Heart right ventricle (tissue), 16 donors: ENCODE measurements around the gene CHEK1. TPM values are rescaled to one million over a fixed set of nuclear protein-coding genes. Genes with fewer than 3 reads are reported as not detected.

Experiments
- ATAC-seq, 8 donors: fragments of 200-7000 bp; cut with Tn5 transposase; one replicate each; pipeline ENCODE4 v1.9.1; 2020; ENCODE audit warnings: mild to moderate bottlenecking in 8 of 8, moderate library complexity in 8 of 8, moderate number of reproducible peaks in 1 of 8
- DNase-seq, 2 donors: peaks; one replicate each; pipeline ENCODE4 v3.0.0-alpha.2; 2020
- H3K27ac ChIP-seq, 10 donors: fragments of 200-600 bp; sonication (generic) in 2 of 10; one replicate each; pipeline versions ENCODE4 v1.5.0 to v1.8.0; 2020 to 2022; ENCODE audit warnings: mild to moderate bottlenecking in 3 of 10
- H3K27me3 ChIP-seq, 7 donors: fragments of 200-600 bp; one replicate each; pipeline ENCODE4 v1.8.0; 2021 to 2022; ENCODE audit warnings: mild to moderate bottlenecking in 2 of 7
- H3K36me3 ChIP-seq, 9 donors: fragments of 200-600 bp; sonication (generic) in 1 of 9; one replicate each; pipeline versions ENCODE4 v1.5.0 to v1.8.0; 2020 to 2022; ENCODE audit warnings: mild to moderate bottlenecking in 2 of 9
- H3K4me1 ChIP-seq, 9 donors: fragments of 200-600 bp; sonication (generic) in 1 of 9; one replicate each; pipeline versions ENCODE4 v1.5.0 to v1.8.0; 2020 to 2022; ENCODE audit warnings: mild to moderate bottlenecking in 4 of 9
- H3K4me3 ChIP-seq, 10 donors: fragments of 200-600 bp; sonication (generic) in 2 of 10; one replicate each; pipeline versions ENCODE4 v1.5.0 to v1.8.0; 2020 to 2022; ENCODE audit warnings: mild to moderate bottlenecking in 7 of 10, moderate library complexity in 2 of 10
- H3K9me3 ChIP-seq, 11 donors: fragments of 200-600 bp in 10 of 11; sonication (generic) in 2 of 11; one replicate each; pipeline versions ENCODE4 v1.5.0 to v1.8.0; 2013 to 2022; ENCODE audit warnings: mild to moderate bottlenecking in 2 of 11, control low read depth in 1 of 11, moderate library complexity in 1 of 11
- CTCF ChIP-seq, 9 donors: fragments of 200-600 bp; sonication (generic) in 2 of 9; IDR thresholded peaks; one replicate each; pipeline versions ENCODE4 v1.5.0 to v1.8.0; 2021 to 2022; ENCODE audit warnings: antibody characterized with exemption in 9 of 9, mild to moderate bottlenecking in 5 of 9, moderate library complexity in 1 of 9
- WGBS, 2 donors: extraction: QIAGEN DNeasy Blood & Tissue Kit; methylation state at CpG; one replicate each; pipeline ENCODE4 v1.1.7; 2013; ENCODE audit warnings: inconsistent platforms in 1 of 2; 5-methylcytosine and 5-hydroxymethylcytosine counted together
- intact Hi-C, 10 donors: fragments of 100-400 bp; cut with DNase I; formaldehyde crosslinking; loops; one replicate each; pipeline versions ENCODE4 v1.11.1 to v1.14.2; 2022
- polyA plus RNA-seq, 2 donors: library from polyadenylated mRNA; stranded (reverse); fragments of 200-250 nt; gene quantifications; one replicate each; pipeline ENCODE4 v1.2.3, GENCODE V29; 2013
- total RNA-seq, 10 donors: library from RNA; stranded (reverse); fragmentation: NEBNext Ultra II Directional in 3 of 10; extraction: Animal tissue kit (Norgen Biotek cat#: 25700) in 3 of 10; gene quantifications; one replicate each; pipeline versions ENCODE4 v1.2.1 to v1.2.4, GENCODE V29; 2021 to 2023
- donor health status: Arrhythmogenic right ventricular cardiomyopathy.
- donor health status: ischemic (EF 13 %, LVEDD 7.1; RV severe dilation, severe dysfunction).
- donor health status: healthy with polysubstance abuse.
- donor health status: DM: no; HTN: yes; CAD: no.
- donor health status: DM: no; HTN: no; CAD: no.
- donor health status: ischemic (EF 25% LVEDD 6.9; RV normal size, moderate dysfunction).
- donor health status: ischemic (EF 25% LVEDD 5.7; RV mildly dilated, moderate dysfunction).
- donor health status: healthy.
- donor health status: DM: yes; HTN: yes; CAD: no.
- donor health status: Ischemic cardiomyopathy.
- donor health status: ischemic (EF 35%, LVEDD 5.7; RV mildly dilated, moderate dysfunction).
- donor health status: nonischemic (EF 11% LVEDD 7.7; RV severe dilation, severe dysfunction).
- donor health status: DM: yes; HTN: yes; CAD: no.
- donor health status: PGD.
- donor health status: ischemic (EF 29% LVEDD 5.4; RV normal size, mild dysfunction).
- donor health status: nonischemic (EF 23%, LVEDD 6.1; RV moderate dilation, normal function).

Gene CHEK1
- total and polyA plus RNA-seq, 12 donors, result 0.64 to 3.8 (median 1.2) TPM

GRCh38 chr11:125627236-125627910 lies 2.4 kb downstream of the CHEK1 start:
- DNase-seq, result no peak
- H3K27ac ChIP-seq, result no peak overlapping the region
- no peaks in the 10 kb centered on the region for H3K27me3 ChIP-seq
- WGBS, 2 donors, result 68 to 72% methylated on average over 7 of the region's 7 CpGs
- intact Hi-C loops, result loop anchor here in 7 of 10 donors (5.0 to 10.0 kb wide), 8 partner anchors 35 to 580 kb away; partner anchors contain the start of genes HYLS1 (in 3 of the 7), EI24 (in 1 of the 7), FEZ1 (in 1 of the 7) and STT3A (in 1 of the 7)
- peaks cover 0 to 21% (median 0%) of the 10 kb centered on the region in 9 donors for H3K36me3 ChIP-seq
- no peaks in the 10 kb centered on the region for H3K9me3 ChIP-seq
- H3K4me1 ChIP-seq, result peaks cover 0 to 25% (median 20%) of the 10 kb centered on the region in 9 donors
- ATAC-seq, result no peak
- H3K4me3 ChIP-seq, result peak overlapping the region in 1 of 10 donors; percentile 79
- no peak for TF ChIP-seq CTCF (IDR thresholded peaks at IDR 0.05)

GRCh38 chr11:125637840-125638239 lies 12.9 kb downstream of the CHEK1 start:
- peaks cover 0 to 46% (median 0%) of the 10 kb centered on the region in 9 donors for H3K36me3 ChIP-seq
- H3K9me3 ChIP-seq, result no peaks in the 10 kb centered on the region
- intact Hi-C loops, result no loop called here
- no peak for ATAC-seq
- no peak for TF ChIP-seq CTCF (IDR thresholded peaks at IDR 0.05)
- H3K4me3 ChIP-seq, result no peak overlapping the region
- H3K4me1 ChIP-seq, result no peaks in the 10 kb centered on the region
- H3K27me3 ChIP-seq, result no peaks in the 10 kb centered on the region
- DNase-seq, result no peak
- WGBS, 2 donors, result 87 to 94% methylated on average over 3 of the region's 3 CpGs
- H3K27ac ChIP-seq, result no peak overlapping the region

GRCh38 chr11:125638315-125638714 lies 13.4 kb downstream of the CHEK1 start:
- ATAC-seq (no peak), DNase-seq (no peak)
- WGBS, 2 donors, result 77 to 79% methylated on average over 1 of the region's 1 CpG
- Histone ChIP-seq H3K9me3 (no peaks in the 10 kb centered on the region), H3K27me3 (no peaks in the 10 kb centered on the region), H3K4me1 (no peaks in the 10 kb centered on the region), H3K27ac (no peak overlapping the region), H3K36me3 (peaks cover 0 to 44% (median 0%) of the 10 kb centered on the region in 9 donors), H3K4me3 (no peak overlapping the region)
- intact Hi-C loops, result no loop called here
- TF ChIP-seq CTCF (IDR thresholded peaks at IDR 0.05), result no peak

- TF ChIP-seq CTCF (IDR thresholded peaks at IDR 0.05), result no peak
- no peak for DNase-seq
- Histone ChIP-seq H3K27me3 (no peaks in the 10 kb centered on the region), H3K4me3 (no peak overlapping the region), H3K27ac (no peak overlapping the region), H3K9me3 (no peaks in the 10 kb centered on the region), H3K4me1 (no peaks in the 10 kb centered on the region), H3K36me3 (peaks cover 0 to 35% (median 0%) of the 10 kb centered on the region in 9 donors)
- ATAC-seq, result no peak
- intact Hi-C loops, result no loop called here
- WGBS, 2 donors, result 95% methylated on average over 3 of the region's 3 CpGs
Observed at GRCh38 chr11:125645871-125646270, 20.9 kb downstream of the CHEK1 start.
